Subcutaneous abdominal adipose tissue (tissue), 5 donors: ENCODE results near the gene PLA2G4F.

ENCODE experiments used
- H3K27ac ChIP-seq: one replicate; pipeline ENCODE4 v1.7.0; 2013; ENCODE audit warnings: low read depth, mild to moderate bottlenecking, inconsistent platforms, low read length, moderate library complexity
- H3K27me3 ChIP-seq, 5 donors: one replicate each; pipeline ENCODE4 v1.7.0; 2013; ENCODE audit warnings: low read length in 5 of 5, inconsistent platforms in 1 of 5; ENCODE audit not compliant: control insufficient read depth in 5 of 5, insufficient read depth in 4 of 5
- H3K36me3 ChIP-seq, 5 donors: one replicate each; pipeline ENCODE4 v1.7.0; 2013; ENCODE audit warnings: low read length in 5 of 5; ENCODE audit not compliant: control insufficient read depth in 5 of 5, insufficient read depth in 5 of 5
- H3K4me1 ChIP-seq, 5 donors: one replicate each; pipeline ENCODE4 v1.7.0; 2013; ENCODE audit warnings: low read length in 5 of 5, mild to moderate bottlenecking in 3 of 5, moderate library complexity in 1 of 5; ENCODE audit not compliant: control insufficient read depth in 5 of 5, insufficient read depth in 5 of 5
- H3K4me3 ChIP-seq, 5 donors: one replicate each; pipeline ENCODE4 v1.7.0; 2013; ENCODE audit warnings: low read length in 5 of 5, low read depth in 1 of 5
- H3K9ac ChIP-seq, 5 donors: one replicate each; pipeline ENCODE4 v1.7.0; 2013; ENCODE audit warnings: low read length in 5 of 5, mild to moderate bottlenecking in 4 of 5, moderate library complexity in 3 of 5
- H3K9me3 ChIP-seq, 5 donors: one replicate each; pipeline ENCODE4 v1.7.0; 2013; ENCODE audit warnings: low read length in 5 of 5; ENCODE audit not compliant: control insufficient read depth in 5 of 5
- donor health status: healthy.
- donor health status: healthy.
- donor health status: healthy.
- donor health status: healthy.
- donor health status: healthy.

Gene PLA2G4F

GRCh38 chr15:42166225-42166940, 9.9 kb upstream of the PLA2G4F start:
- Histone ChIP-seq H3K36me3 (peaks cover 25 to 97% (median 84%) of the 10 kb centered on the region in 5 donors), H3K27me3 (no peaks in the 10 kb centered on the region), H3K9me3 (no peaks in the 10 kb centered on the region), H3K27ac (no peak overlapping the region), H3K4me3 (no peak overlapping the region), H3K4me1 (peaks cover 0 to 5% (median 0%) of the 10 kb centered on the region in 5 donors), H3K9ac (no peak overlapping the region)

- Histone ChIP-seq H3K9me3 (no peaks in the 10 kb centered on the region), H3K36me3 (peaks cover 28 to 99% (median 88%) of the 10 kb centered on the region in 5 donors), H3K4me3 (no peak overlapping the region), H3K27me3 (no peaks in the 10 kb centered on the region), H3K27ac (no peak overlapping the region), H3K4me1 (no peaks in the 10 kb centered on the region), H3K9ac (no peak overlapping the region)
These were observed 8.7 kb upstream of the PLA2G4F start for GRCh38 chr15:42165106-42165505.

GRCh38 chr15:42163947-42164550, 7.6 kb upstream of the PLA2G4F start:
- no peak overlapping the region for H3K4me3 ChIP-seq
- H3K36me3 ChIP-seq, result peaks cover 23 to 100% (median 94%) of the 10 kb centered on the region in 5 donors
- no peaks in the 10 kb centered on the region for H3K9me3 ChIP-seq
- H3K4me1 ChIP-seq, result no peaks in the 10 kb centered on the region
- H3K27ac ChIP-seq, result no peak overlapping the region
- no peak overlapping the region for H3K9ac ChIP-seq
- no peaks in the 10 kb centered on the region for H3K27me3 ChIP-seq

- no peaks in the 10 kb centered on the region for H3K4me1 ChIP-seq
- H3K9ac ChIP-seq, result no peak overlapping the region
- peaks cover 23 to 98% (median 96%) of the 10 kb centered on the region in 5 donors for H3K36me3 ChIP-seq
- H3K9me3 ChIP-seq, result no peaks in the 10 kb centered on the region
- H3K27ac ChIP-seq, result no peak overlapping the region
- H3K27me3 ChIP-seq, result no peaks in the 10 kb centered on the region
- no peak overlapping the region for H3K4me3 ChIP-seq
These were observed 6.9 kb upstream of the PLA2G4F start for GRCh38 chr15:42163291-42163690.

GRCh38 chr15:42160136-42160535, 3.7 kb upstream of the PLA2G4F start:
- Histone ChIP-seq H3K36me3 (peaks cover 12 to 66% (median 65%) of the 10 kb centered on the region in 5 donors), H3K4me3 (no peak overlapping the region), H3K9me3 (no peaks in the 10 kb centered on the region), H3K9ac (no peak overlapping the region), H3K27me3 (peaks cover 0 to 5% (median 0%) of the 10 kb centered on the region in 5 donors), H3K4me1 (no peaks in the 10 kb centered on the region), H3K27ac (no peak overlapping the region)

DNA sequence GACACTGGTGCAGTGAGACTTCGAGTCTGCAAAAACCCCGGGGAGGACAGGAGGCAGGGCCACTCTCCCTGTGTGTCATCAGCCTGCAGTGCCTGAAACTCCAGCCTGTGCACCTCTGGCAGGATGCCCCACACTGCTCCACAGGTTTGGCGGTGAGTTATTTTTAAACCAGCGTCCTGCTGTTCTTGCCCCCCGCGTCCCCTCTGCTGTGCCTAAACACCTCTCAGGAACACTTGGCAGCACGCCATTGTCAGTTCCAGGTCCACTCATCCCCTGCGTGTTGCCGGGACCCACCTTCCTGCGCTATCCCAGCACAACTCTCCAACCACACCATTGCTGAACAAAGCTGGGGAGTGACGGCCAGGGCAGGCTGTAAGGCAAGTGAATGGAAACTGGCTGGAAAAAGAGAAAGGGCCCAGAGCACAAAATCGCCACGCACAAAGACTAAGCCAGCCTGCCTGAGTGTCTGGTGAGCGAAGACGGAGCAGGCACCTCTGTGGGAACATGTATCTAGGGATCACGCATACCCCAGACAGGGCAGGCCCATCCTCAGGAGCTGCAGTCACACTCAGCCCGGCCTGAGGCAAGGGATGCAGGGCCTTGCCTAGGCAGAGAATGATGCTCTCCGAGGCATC, 3.1 kb upstream of the PLA2G4F start:
- peaks cover 11 to 60% (median 59%) of the 10 kb centered on the region in 5 donors for H3K36me3 ChIP-seq
- H3K9ac ChIP-seq, result no peak overlapping the region
- H3K4me1 ChIP-seq, result no peaks in the 10 kb centered on the region
- H3K27ac ChIP-seq, result no peak overlapping the region
- H3K27me3 ChIP-seq, result peaks cover 0 to 11% (median 3%) of the 10 kb centered on the region in 5 donors
- no peaks in the 10 kb centered on the region for H3K9me3 ChIP-seq
- H3K4me3 ChIP-seq, result no peak overlapping the region

GRCh38 chr15:42158941-42159340, 2.5 kb upstream of the PLA2G4F start:
- peaks cover 0 to 12% (median 7%) of the 10 kb centered on the region in 5 donors for H3K27me3 ChIP-seq
- no peak overlapping the region for H3K4me3 ChIP-seq
- no peaks in the 10 kb centered on the region for H3K9me3 ChIP-seq
- no peak overlapping the region for H3K9ac ChIP-seq
- no peaks in the 10 kb centered on the region for H3K4me1 ChIP-seq
- peaks cover 9 to 54% (median 53%) of the 10 kb centered on the region in 5 donors for H3K36me3 ChIP-seq
- no peak overlapping the region for H3K27ac ChIP-seq

DNA sequence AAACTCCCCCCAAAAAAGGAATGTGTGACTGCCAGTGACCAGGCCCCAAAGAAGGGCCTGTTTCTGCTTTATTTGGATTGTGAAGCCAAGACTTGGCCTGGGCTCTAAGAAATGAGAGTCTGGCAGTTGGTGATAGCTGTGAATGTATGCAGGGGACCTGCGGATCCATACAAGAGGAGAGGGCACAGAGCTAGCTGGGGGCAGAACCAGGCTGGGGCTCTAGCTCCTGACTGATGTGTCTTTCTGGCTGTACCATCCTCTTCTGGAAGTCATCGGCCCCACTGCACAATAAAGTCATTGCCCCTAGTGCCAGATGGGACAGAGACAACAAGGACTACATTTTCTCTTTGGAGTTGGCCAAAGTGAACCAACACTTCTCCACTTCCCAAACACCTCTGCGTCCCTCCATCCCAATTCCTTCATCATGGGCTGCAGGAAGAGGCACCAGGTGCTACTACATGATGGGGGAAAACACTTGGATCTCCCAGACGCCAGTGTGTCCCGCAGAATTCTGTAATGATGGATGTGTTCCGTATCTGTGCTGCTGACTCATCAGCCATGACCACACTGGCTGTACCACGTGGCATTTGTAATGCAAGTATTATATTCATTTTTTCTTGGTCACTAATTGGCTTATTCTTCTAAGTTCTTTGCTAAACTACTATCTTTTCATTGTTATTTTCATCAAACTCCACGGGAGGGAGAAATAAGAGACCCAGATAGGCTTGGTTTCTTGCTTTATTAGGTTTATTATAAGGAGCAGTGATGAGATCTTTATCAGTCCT, 1.7 kb upstream of the PLA2G4F start:
- Histone ChIP-seq H3K27me3 (peaks cover 3 to 12% (median 7%) of the 10 kb centered on the region in 5 donors), H3K4me3 (no peak overlapping the region), H3K27ac (no peak overlapping the region), H3K9me3 (no peaks in the 10 kb centered on the region), H3K36me3 (peaks cover 7 to 47% (median 46%) of the 10 kb centered on the region in 5 donors), H3K4me1 (no peaks in the 10 kb centered on the region), H3K9ac (no peak overlapping the region)

GRCh38 chr15:42157381-42157780, 945 bp upstream of the PLA2G4F start:
- Histone ChIP-seq H3K4me3 (no peak overlapping the region), H3K9me3 (no peaks in the 10 kb centered on the region), H3K36me3 (peaks cover 7 to 39% (median 38%) of the 10 kb centered on the region in 5 donors), H3K27ac (no peak overlapping the region), H3K4me1 (no peaks in the 10 kb centered on the region), H3K27me3 (peaks cover 3 to 12% (median 7%) of the 10 kb centered on the region in 5 donors), H3K9ac (no peak overlapping the region)
